NCI-H2227 (cell line): ENCODE results near the gene FHOD3.
A peak's percentile ranks its signal among the peaks of the same experiment; 100 is the strongest.

Experiments
- DNase-seq: peaks from one replicate; lab custom pipeline; 2025; ENCODE audit not compliant: unreplicated experiment; lab: John Stamatoyannopoulos, UW

The FHOD3 gene

DNA sequence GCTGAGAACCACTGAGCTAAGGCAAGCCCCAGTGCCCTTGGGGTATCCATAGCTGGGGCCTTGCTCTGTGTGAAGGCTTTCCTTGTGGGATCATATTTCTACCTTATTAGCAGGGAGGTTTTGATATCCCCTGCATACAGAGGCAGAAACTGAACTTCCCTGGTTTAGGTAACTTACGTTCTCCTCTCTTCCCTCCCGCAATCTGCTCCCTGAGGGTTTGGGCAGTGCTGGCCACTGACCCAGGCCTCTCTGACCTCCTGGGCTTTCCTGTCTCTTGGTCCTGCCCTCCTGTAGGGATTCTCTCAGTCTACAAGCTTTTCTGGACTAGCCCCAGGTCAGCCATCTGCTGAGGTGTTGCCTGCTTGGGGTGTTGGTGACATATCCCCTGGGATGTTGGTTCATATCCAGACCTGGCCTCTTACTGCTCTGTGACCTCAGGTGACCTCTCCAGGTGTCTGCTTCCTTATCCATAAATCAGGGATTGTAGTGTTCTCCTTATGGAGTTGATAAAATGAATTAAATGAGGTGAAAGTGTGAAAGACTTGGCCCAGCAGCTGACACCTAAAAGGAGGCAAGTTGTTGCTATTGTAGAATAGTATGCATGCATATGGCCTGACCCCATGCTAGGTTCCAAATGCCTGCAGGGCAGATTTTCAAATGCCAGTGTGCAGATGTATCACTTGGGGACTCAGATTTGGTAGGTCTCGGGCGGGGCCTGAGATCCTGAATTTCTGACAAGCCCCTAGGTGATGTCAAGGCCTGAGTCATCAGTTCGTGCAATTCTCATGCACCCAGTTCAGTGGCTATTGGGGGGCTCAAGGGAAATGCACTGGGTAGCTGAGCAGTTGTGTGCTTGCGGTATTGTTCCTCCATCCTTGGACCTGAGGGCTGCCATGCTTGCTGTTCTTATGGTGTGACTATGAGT lies 106.6 kb downstream of the FHOD3 start:
- DNase-seq: no peak

- DNase-seq: no peak
These were observed 108.1 kb downstream of the FHOD3 start for GRCh38 chr18:36405611-36406010.

- DNase-seq: no peak
These were observed 109.3 kb downstream of the FHOD3 start for GRCh38 chr18:36406805-36407204.

DNA sequence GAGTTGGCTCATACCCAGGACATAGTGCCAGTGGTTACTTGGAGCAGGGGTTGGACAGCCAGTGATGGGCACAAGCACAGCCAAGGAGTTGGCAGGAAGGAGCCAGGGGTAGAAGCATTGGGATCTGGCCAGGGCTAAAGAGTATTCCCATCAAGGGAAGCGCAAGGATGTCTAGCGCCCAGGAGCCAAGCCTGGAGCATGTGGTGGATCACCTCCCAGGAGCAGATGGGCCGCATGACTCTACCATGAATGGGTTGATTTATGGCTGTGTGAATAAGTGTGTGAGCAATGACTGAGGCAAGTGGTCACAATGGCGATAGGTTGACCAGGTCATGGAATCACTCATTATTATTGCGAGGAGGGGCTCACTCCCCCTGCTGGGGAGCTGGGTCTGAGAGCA lies 111.1 kb downstream of the FHOD3 start:
- DNase-seq: no peak

GRCh38 chr18:36409779-36410178 lies 112.3 kb downstream of the FHOD3 start:
- no peak for DNase-seq

- DNase-seq: no peak
These were observed 112.8 kb downstream of the FHOD3 start for GRCh38 chr18:36410346-36410745.

- DNase-seq: peak; percentile 91
These were observed 114.2 kb downstream of the FHOD3 start for GRCh38 chr18:36411745-36412168.

DNA sequence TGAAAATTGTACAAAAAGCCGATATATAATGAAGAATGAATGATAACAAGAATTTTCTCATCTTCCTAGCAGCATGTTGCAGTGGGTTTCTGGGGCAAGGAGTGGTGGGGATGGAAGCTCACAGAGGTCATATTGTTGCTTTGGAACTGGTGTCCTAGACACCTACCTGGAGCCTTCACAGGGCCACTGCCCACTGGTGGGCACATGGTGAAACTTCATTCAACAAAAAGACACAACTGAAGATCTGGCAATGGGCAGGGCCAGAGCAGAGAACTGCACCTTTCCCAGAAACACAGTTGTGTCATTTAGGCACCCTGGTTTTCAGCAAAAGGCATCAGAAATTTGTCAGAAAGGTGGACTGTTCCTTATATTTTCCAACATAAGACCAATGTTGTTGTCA lies 115.3 kb downstream of the FHOD3 start:
- DNase-seq: peak; percentile 49

- no peak for DNase-seq
These were observed 117.7 kb downstream of the FHOD3 start for GRCh38 chr18:36415171-36415570.

GRCh38 chr18:36415625-36416024 lies 118.1 kb downstream of the FHOD3 start:
- DNase-seq: no peak

GRCh38 chr18:36419188-36419899 lies 121.8 kb downstream of the FHOD3 start:
- no peak for DNase-seq

DNA sequence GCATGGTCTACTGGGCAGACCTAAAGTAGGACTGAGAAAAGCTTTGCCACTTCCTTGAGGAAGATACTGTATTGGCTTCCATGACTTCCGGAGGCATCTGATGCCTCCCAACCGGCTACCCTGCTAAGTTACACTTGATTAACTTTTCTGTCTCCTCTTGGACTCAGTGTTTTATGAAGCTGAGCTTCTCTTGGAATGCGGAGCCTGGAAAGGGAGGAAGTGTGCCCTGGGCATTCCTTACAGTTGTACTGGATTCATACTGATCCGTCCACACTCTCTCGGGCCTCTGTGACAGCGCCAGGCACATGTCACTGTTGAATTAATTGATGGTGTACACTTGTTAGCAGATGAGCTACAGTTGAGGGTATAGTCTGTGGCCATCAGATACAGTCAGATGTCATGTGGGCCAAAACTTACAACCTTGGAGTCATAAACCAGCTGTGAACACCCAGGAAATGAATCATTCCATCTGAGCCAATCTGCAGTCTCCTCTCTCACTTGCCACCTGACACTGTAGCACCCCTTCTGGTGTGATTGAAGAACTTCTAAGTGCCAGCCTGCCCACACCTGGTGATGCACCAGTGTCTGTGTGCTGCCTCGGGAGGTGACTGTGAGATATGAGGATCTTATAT lies 122.5 kb downstream of the FHOD3 start:
- no peak for DNase-seq

DNA sequence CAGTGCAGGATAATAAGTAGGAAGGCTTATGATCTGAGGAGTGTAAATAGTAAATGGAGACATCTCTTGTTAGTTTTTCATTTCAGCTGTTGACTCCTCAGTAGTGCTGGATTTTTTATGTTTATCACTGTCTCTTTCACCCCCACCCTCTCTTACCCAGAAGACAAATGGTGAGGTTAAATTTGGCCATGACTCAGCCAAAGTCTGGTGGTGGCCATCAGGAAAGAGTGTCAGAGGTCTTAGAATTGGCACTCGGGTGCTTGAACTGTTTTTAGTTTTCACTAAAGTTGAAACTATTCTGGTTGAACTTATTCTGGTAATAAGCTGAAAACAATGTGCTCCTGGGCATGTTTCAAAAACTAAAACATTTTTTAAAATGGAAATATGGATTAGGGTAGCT lies 123.3 kb downstream of the FHOD3 start:
- no peak for DNase-seq

DNA sequence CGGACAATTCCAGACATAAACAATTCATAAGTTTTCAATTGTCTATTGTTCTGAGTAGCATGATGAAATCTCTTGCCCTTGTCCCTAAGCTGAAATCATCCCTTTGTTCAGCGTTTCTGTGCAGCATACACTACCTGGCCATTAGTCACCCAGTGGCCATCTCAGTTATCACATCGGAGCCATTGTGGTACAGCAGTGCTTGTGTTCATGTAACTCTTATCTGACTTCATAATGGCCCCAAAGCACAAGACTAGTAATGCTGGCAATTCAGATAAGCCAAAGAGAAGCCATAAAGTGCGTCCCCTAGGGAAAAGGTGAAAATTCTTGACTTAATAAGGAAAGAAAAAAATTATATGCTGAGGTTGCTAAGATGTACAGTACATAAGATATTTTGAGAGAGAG lies 127.2 kb downstream of the FHOD3 start:
- peak; percentile 19 for DNase-seq

DNA sequence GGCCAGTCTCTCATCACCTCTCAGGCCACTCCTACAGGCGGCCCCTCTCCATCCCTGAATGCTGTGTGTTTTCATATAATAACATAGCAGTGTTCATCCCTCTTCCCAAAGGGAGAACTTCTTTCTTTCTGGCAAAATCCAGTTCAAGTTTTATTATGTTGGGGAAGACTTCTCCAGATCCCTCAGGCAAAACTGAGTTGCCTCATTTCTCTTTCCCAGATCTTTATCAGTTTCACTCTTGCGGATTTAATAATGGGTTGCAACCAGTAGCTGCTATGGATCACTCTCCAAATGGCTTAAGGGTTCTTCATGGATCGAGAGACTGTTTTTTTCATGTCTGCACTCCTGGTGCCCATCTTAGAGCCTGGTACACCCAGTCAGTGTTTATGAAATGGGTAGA lies 129.9 kb downstream of the FHOD3 start:
- no peak for DNase-seq

- no peak for DNase-seq
These were observed 130.3 kb downstream of the FHOD3 start for GRCh38 chr18:36427831-36428230.

- DNase-seq: no peak
These were observed 131.0 kb downstream of the FHOD3 start for GRCh38 chr18:36428431-36429029.

- no peak for DNase-seq
These were observed 135.5 kb downstream of the FHOD3 start for GRCh38 chr18:36432880-36433555.

DNA sequence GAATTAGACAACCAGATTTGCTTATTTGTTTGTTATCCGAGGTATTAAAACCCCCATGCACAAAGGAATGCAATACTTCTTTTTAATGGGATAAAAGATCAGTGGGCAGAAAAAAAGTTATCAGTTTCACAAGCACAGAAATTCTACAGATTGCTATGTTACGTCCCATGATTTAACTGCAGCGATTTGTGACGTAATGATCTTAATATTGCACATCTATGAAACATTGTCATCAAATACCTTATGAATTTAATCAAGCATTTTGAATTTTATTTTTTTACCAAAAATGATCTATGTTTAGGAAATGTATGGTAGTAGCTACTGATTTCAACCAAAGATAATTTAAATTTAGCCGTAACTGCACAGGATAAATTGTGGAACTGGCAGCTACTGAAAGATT lies 138.9 kb downstream of the FHOD3 start:
- DNase-seq: no peak

GRCh38 chr18:36440614-36441013 lies 143.1 kb downstream of the FHOD3 start:
- DNase-seq: no peak
